Tongue (tissue), 2 donors: ENCODE data around the gene SMIM10. TPM values are rescaled to one million over a fixed set of nuclear protein-coding genes. Genes with fewer than 3 reads are reported as not detected.
"Not testable (repeated sequence)": the region's sequence is repeated elsewhere in the genome, so short reads cannot be mapped to it uniquely, and the experiment has no call there.

Experiments used
- DNase-seq: peaks from one replicate; pipeline ENCODE4 v3.0.0-alpha.2; 2015
- total RNA-seq: library from RNA; depleted of rRNA; stranded (reverse); fragments of >200 nt; gene quantifications from one replicate; pipeline ENCODE4 v1.2.3, GENCODE V29; 2014

Gene SMIM10
- total RNA-seq: 3.6 TPM

GRCh38 chrX:134990801-134991481 is at the start of gene SMIM10:
Gene SMIM10 (plus strand): TSS chrX:134990991. CDS start chrX:134991096, 105 bp downstream.
- peak; percentile 66 for DNase-seq

- DNase-seq: not testable (repeated sequence)
Observed at GRCh38 chrX:134946364-134946763, 44.4 kb upstream of the SMIM10 start.

GRCh38 chrX:134948333-134949241 is 42.2 kb upstream of the SMIM10 start:
- no peak for DNase-seq

GRCh38 chrX:134949271-134949670 is 41.5 kb upstream of the SMIM10 start:
- no peak for DNase-seq

- no peak for DNase-seq
Observed at GRCh38 chrX:134957836-134958235, 33.0 kb upstream of the SMIM10 start.

GRCh38 chrX:134960366-134960765 is 30.4 kb upstream of the SMIM10 start:
- DNase-seq: not testable (repeated sequence)

GRCh38 chrX:134963041-134963440 is 27.8 kb upstream of the SMIM10 start:
- DNase-seq: no peak

GRCh38 chrX:134969726-134970125 is 21.1 kb upstream of the SMIM10 start:
- DNase-seq: peak; percentile 77

- no peak for DNase-seq
Observed at GRCh38 chrX:134971926-134972325, 18.9 kb upstream of the SMIM10 start.

- DNase-seq: no peak
Observed at GRCh38 chrX:134975516-134975915, 15.3 kb upstream of the SMIM10 start.

- DNase-seq: no peak
Observed at GRCh38 chrX:134981910-134982309, 8.9 kb upstream of the SMIM10 start.

- DNase-seq: no peak
Observed at GRCh38 chrX:134982748-134983147, 8.0 kb upstream of the SMIM10 start.

- no peak for DNase-seq
Observed at GRCh38 chrX:134985479-134985878, 5.3 kb upstream of the SMIM10 start.

GRCh38 chrX:134990475-134990800 is 353 bp upstream of the SMIM10 start:
- no peak for DNase-seq

GRCh38 chrX:134997646-134998045 is 6.9 kb downstream of the SMIM10 start:
- DNase-seq: no peak

GRCh38 chrX:134998246-134998645 is 7.5 kb downstream of the SMIM10 start:
- DNase-seq: no peak

GRCh38 chrX:134999469-134999868 is 8.7 kb downstream of the SMIM10 start:
- DNase-seq: peak; percentile 38

- no peak for DNase-seq
Observed at GRCh38 chrX:135000516-135000915, 9.7 kb downstream of the SMIM10 start.

- peak; percentile 95 for DNase-seq
Observed at GRCh38 chrX:135003876-135004623, 13.3 kb downstream of the SMIM10 start.

- no peak for DNase-seq
Observed at GRCh38 chrX:135006187-135006586, 15.4 kb downstream of the SMIM10 start.

- no peak for DNase-seq
Observed at GRCh38 chrX:135009057-135009610, 18.3 kb downstream of the SMIM10 start.

GRCh38 chrX:135009838-135010237 is 19.0 kb downstream of the SMIM10 start:
- DNase-seq: no peak

- DNase-seq: no peak
Observed at GRCh38 chrX:135010921-135011320, 20.1 kb downstream of the SMIM10 start.
